ENCODE measurements around the gene NEAT1. TPM values are rescaled to one million over a fixed set of nuclear protein-coding genes. Genes with fewer than 3 reads are reported as not detected.
A peak's percentile ranks its signal among the peaks of the same experiment; 100 is the strongest.

NEAT1 gene
- total RNA-seq, 6 experiments from 2014 or later: 202 to 1,225 (median 767) TPM

- ATAC-seq: no peak
- 50% methylated on average over 1 of the region's 1 CpG for WGBS (ENCODE audit: insufficient coverage, low coverage, low lambda C conversion rate, missing lambda C conversion rate)
Observed at GRCh38 chr11:65432686-65433582, 10.3 kb downstream of the NEAT1 start.

GRCh38 chr11:65433657-65434056, 11.1 kb downstream of the NEAT1 start:
- 67% methylated on average over 2 of the region's 2 CpGs for WGBS (ENCODE audit: insufficient coverage, low coverage, low lambda C conversion rate, missing lambda C conversion rate)
- ATAC-seq (no peak), DNase-seq (peak in 2 of 3 donors; percentile 17 to 45)
- intact Hi-C loops (cut with DNase I): no loop called here
- Histone ChIP-seq H3K27me3 (no peaks in the 10 kb centered on the region), H3K9me3 (no peaks in the 10 kb centered on the region), H3K27ac (peak overlapping the region; percentile 29 to 100 (median 70)), H3K36me3 (peaks cover 0 to 37% (median 11%) of the 10 kb centered on the region in 4 donors), H3K4me1 (peaks cover 0 to 37% (median 10%) of the 10 kb centered on the region in 4 donors), H3K4me3 (no peak overlapping the region)
- TF ChIP-seq CTCF (IDR thresholded peaks at IDR 0.05) (no peak), POLR2A (IDR thresholded peaks at IDR 0.05) (no peak)

More at GRCh38 chr11:65432686-65433582, 10.3 kb downstream of the NEAT1 start:
- H3K9me3 ChIP-seq: no peaks in the 10 kb centered on the region
- peaks cover 0 to 34% (median 11%) of the 10 kb centered on the region in 4 donors for H3K4me1 ChIP-seq
- DNase-seq: no peak
- TF ChIP-seq POLR2A (IDR thresholded peaks at IDR 0.05) (peak; percentile 51), CTCF (IDR thresholded peaks at IDR 0.05) (peak; percentile 18 to 23 (median 19))
- intact Hi-C loops (cut with DNase I): no loop called here
- H3K36me3 ChIP-seq: peaks cover 0 to 31% (median 11%) of the 10 kb centered on the region in 4 donors
- H3K27me3 ChIP-seq: no peaks in the 10 kb centered on the region
- H3K27ac ChIP-seq: peak overlapping the region; percentile 29 to 100 (median 71)
- H3K4me3 ChIP-seq: no peak overlapping the region

- Histone ChIP-seq H3K4me3 (no peak overlapping the region), H3K27ac (peak overlapping the region; percentile 29 to 100 (median 70)), H3K4me1 (peaks cover 0 to 42% (median 10%) of the 10 kb centered on the region in 4 donors), H3K36me3 (peaks cover 0 to 42% (median 9%) of the 10 kb centered on the region in 4 donors), H3K9me3 (no peaks in the 10 kb centered on the region), H3K27me3 (no peaks in the 10 kb centered on the region)
- WGBS (ENCODE audit: insufficient coverage, low coverage, low lambda C conversion rate, missing lambda C conversion rate): 32% methylated on average over 6 of the region's 6 CpGs
- intact Hi-C loops (cut with DNase I): no loop called here
- ATAC-seq (peak in 3 of 4 donors; percentile 0), DNase-seq (no peak)
- no peak for TF ChIP-seq CTCF (IDR thresholded peaks at IDR 0.05)
- peak; percentile 67 for TF ChIP-seq POLR2A (IDR thresholded peaks at IDR 0.05)
Observed at GRCh38 chr11:65434057-65434666, 11.6 kb downstream of the NEAT1 start.

GRCh38 chr11:65434667-65435410, 12.2 kb downstream of the NEAT1 start:
- H3K27me3 ChIP-seq: no peaks in the 10 kb centered on the region
- 55% methylated on average over 5 of the region's 5 CpGs for WGBS (ENCODE audit: insufficient coverage, low coverage, low lambda C conversion rate, missing lambda C conversion rate)
- DNase-seq (peak in 1 of 3 donors; percentile 47), ATAC-seq (no peak)
- no peak overlapping the region for H3K4me3 ChIP-seq
- H3K4me1 ChIP-seq: peaks cover 0 to 49% (median 10%) of the 10 kb centered on the region in 4 donors
- peak; percentile 2 for TF ChIP-seq POLR2A (IDR thresholded peaks at IDR 0.05)
- no peak for TF ChIP-seq CTCF (IDR thresholded peaks at IDR 0.05)
- H3K9me3 ChIP-seq: no peaks in the 10 kb centered on the region
- intact Hi-C loops (cut with DNase I): no loop called here
- H3K27ac ChIP-seq: peak overlapping the region; percentile 29 to 100 (median 70)
- peaks cover 0 to 43% (median 9%) of the 10 kb centered on the region in 4 donors for H3K36me3 ChIP-seq
